B cell (primary cell): ENCODE results near the gene MTHFD1. TPM values are rescaled to one million over a fixed set of nuclear protein-coding genes. Genes with fewer than 3 reads are reported as not detected.

ENCODE experiments used
- ATAC-seq: fragments of 200-7000 bp; cut with Tn5 transposase; one replicate; pipeline ENCODE4 v1.10.0; 2021; ENCODE audit warnings: low read depth, mild to moderate bottlenecking, moderate number of reproducible peaks, moderate library complexity
- CTCF ChIA-PET: fragments of 350-600 bp; sonication (Branson Sonifier 250); formaldehyde crosslinking; loops from one replicate; lab custom pipeline; 2021; ENCODE audit warnings: antibody characterized with exemption, inconsistent platforms; lab: Charles Lee
- POLR2A ChIA-PET: fragments of 350-600 bp; sonication (Branson Sonifier 250); formaldehyde crosslinking; loops from one replicate; lab custom pipeline; 2021; ENCODE audit warnings: antibody characterized with exemption; lab: Charles Lee
- DNase-seq: peaks from one replicate; pipeline ENCODE4 v3.0.0; 2013
- H2AFZ ChIP-seq: 2 replicates; pipeline ENCODE4 v1.6.1; 2012; ENCODE audit warnings: mild to moderate bottlenecking, low read depth, low read length; ENCODE audit not compliant: insufficient read depth, poor library complexity, severe bottlenecking
- H3K27ac ChIP-seq, 2 donors: 1 replicate in 1 of 2; 2 replicates in 1 of 2; pipeline ENCODE4 v1.5.1; 2012 to 2013; ENCODE audit warnings: low read length in 2 of 2, mild to moderate bottlenecking in 2 of 2, moderate library complexity in 1 of 2
- H3K27me3 ChIP-seq, 4 experiments: fragments of 200-600 bp in 1 of 4; sonication (generic) in 1 of 4; replicated peaks in 1 of 4; 1 replicate in 2 of 4; 2 replicates in 2 of 4; pipeline versions ENCODE4 v1.6.1 to v1.7.0; 2013 to 2016; ENCODE audit warnings: low read length in 3 of 4, mild to moderate bottlenecking in 2 of 4, mixed read lengths in 1 of 4, moderate library complexity in 1 of 4; ENCODE audit not compliant: insufficient read depth in 4 of 4, control insufficient read depth in 3 of 4; ENCODE audit errors: control extremely low read depth in 1 of 4
- H3K36me3 ChIP-seq, 2 experiments: replicated peaks in 1 of 2; 1 replicate in 1 of 2; 2 replicates in 1 of 2; pipeline versions ENCODE4 v1.6.1 to v1.7.1; 2013; ENCODE audit warnings: low read length in 1 of 2; ENCODE audit not compliant: insufficient read depth in 2 of 2, control insufficient read depth in 1 of 2; ENCODE audit errors: control extremely low read depth in 1 of 2, extremely low read depth in 1 of 2
- H3K4me1 ChIP-seq, 2 donors: fragments of 200-600 bp in 1 of 2; sonication (generic) in 1 of 2; 1 replicate in 1 of 2; 2 replicates in 1 of 2; pipeline versions ENCODE4 v1.5.1 to v1.6.1; 2013 to 2017; ENCODE audit warnings: low read length in 2 of 2; ENCODE audit not compliant: control insufficient read depth in 2 of 2, insufficient read depth in 2 of 2
- H3K4me2 ChIP-seq: replicated peaks from 2 replicates; pipeline ENCODE3; 2012; ENCODE audit warnings: mild to moderate bottlenecking, low read depth, low read length; ENCODE audit not compliant: poor library complexity, severe bottlenecking
- H3K4me3 ChIP-seq, 5 experiments: fragments of 200-600 bp in 1 of 5; sonication (generic) in 1 of 5; 1 replicate in 3 of 5; 2 replicates in 2 of 5; pipeline versions ENCODE4 v1.5.1 to v1.7.0; 2011 to 2016; ENCODE audit warnings: low read length in 4 of 5, mild to moderate bottlenecking in 4 of 5, low read depth in 2 of 5, control low read depth in 1 of 5, moderate library complexity in 1 of 5; ENCODE audit not compliant: insufficient read depth in 1 of 5; ENCODE audit errors: control extremely low read depth in 1 of 5, extremely low read depth in 1 of 5
- H3K79me2 ChIP-seq: fragments of 200-600 bp; sonication (generic); one replicate; pipeline ENCODE4 v1.6.0; 2016; ENCODE audit warnings: low read length; ENCODE audit not compliant: control insufficient read depth, insufficient read depth
- H3K9ac ChIP-seq: fragments of 200-600 bp; sonication (generic); 2 replicates; pipeline ENCODE4 v1.6.1; 2017; ENCODE audit warnings: mild to moderate bottlenecking, low read length, moderate library complexity
- H3K9me3 ChIP-seq, 3 donors: one replicate each; pipeline versions ENCODE4 v1.6.1 to v1.7.1; 2013; ENCODE audit warnings: low read length in 2 of 3; ENCODE audit not compliant: control insufficient read depth in 2 of 3, insufficient read depth in 1 of 3; ENCODE audit errors: control extremely low read depth in 1 of 3
- H4K20me1 ChIP-seq: 2 replicates; pipeline ENCODE4 v1.6.0; 2012; ENCODE audit warnings: mild to moderate bottlenecking, low read length; ENCODE audit not compliant: insufficient read depth, control insufficient read depth, poor library complexity, severe bottlenecking
- H3K27ac Mint-ChIP-seq: one replicate; pipeline ENCODE4 v1.8.0; 2021; ENCODE audit warnings: mixed read lengths
- H3K27me3 Mint-ChIP-seq: one replicate; pipeline ENCODE4 v1.8.0; 2021; ENCODE audit warnings: mixed read lengths
- H3K4me1 Mint-ChIP-seq: one replicate; pipeline ENCODE4 v1.8.0; 2021; ENCODE audit warnings: mixed read lengths
- H3K4me3 Mint-ChIP-seq: one replicate; pipeline ENCODE4 v1.8.0; 2021; ENCODE audit warnings: mixed read lengths
- H3K9me3 Mint-ChIP-seq: one replicate; pipeline ENCODE4 v1.8.0; 2022; ENCODE audit warnings: mixed read lengths; ENCODE audit not compliant: insufficient read depth
- EZH2 ChIP-seq: IDR thresholded peaks from 2 replicates; pipeline ENCODE4 v1.6.1; 2012; ENCODE audit warnings: borderline replicate concordance, low read depth, mild to moderate bottlenecking, moderate library complexity, low read length; ENCODE audit not compliant: insufficient read depth, poor library complexity, severe bottlenecking
- WGBS: methylation state at CpG from one replicate; pipeline ENCODE4 v1.1.5; 2013; ENCODE audit warnings: missing lambda C conversion rate; ENCODE audit not compliant: insufficient coverage; 5-methylcytosine and 5-hydroxymethylcytosine counted together
- intact Hi-C: fragments of 100-400 bp; cut with micrococcal nuclease; formaldehyde crosslinking; loops from one replicate; pipeline ENCODE4 v1.10.0; 2022
- polyA plus RNA-seq: library from polyadenylated mRNA; depleted of rRNA; stranded (reverse); fragments of >200 nt; gene quantifications from 2 replicates; pipeline ENCODE4 v1.2.3, GENCODE V29; 2012
- total RNA-seq, 2 donors: library from RNA; stranded (reverse); fragments of 120-200 nt in 1 of 2; gene quantifications; 1 replicate in 1 of 2; 2 replicates in 1 of 2; pipeline versions ENCODE4 v1.2.3 to v1.2.4, GENCODE V29; 2013 to 2022
- TF ChIP-seq, protein P1 (sequence below): fragments of 200-600 bp; IDR thresholded peaks from one replicate; pipeline ENCODE4 v1.8.0; 2022; ENCODE audit warnings: antibody characterized with exemption, mild to moderate bottlenecking

Gene MTHFD1
- total and polyA plus RNA-seq, 2 donors (not counting 1 experiment from before 2014, with no cell fraction given), result 32.3 to 51.3 TPM

DNA sequence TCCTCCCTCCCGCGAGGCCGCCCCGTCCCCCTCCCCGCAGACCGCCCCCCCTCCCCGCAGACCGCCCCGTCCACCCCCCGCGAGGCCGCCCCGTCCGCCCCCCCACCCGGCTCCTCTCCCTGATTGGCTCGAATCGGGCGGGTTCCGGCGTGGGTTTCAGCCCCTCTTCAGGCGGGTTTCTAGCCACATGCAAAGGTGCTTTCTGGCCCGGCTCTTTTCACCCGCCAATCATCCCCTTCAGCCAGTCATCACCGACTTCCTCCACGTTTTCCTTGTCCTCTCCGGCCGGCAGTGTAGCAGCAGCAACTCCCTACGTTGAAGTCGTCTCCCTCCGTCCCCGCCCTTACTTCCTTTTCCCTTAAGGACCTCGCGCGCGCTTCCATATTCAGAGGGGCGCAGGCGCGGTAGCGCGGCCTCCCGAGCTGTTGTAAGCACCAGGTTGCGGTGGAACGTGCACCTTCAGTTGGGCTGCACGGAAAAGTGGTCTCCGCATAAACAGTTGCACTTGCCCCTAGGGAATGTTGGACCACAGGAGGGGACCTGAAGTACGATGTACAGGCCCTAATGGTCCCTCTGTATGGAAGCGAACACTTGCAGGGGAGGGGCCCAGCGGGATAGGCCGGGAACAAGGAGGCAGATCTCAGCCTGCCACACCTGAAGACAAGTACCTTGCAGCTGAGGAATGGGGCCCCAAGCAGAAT, 49.4 kb upstream of the MTHFD1 start:
- Histone ChIP-seq H2AFZ (peak overlapping the region; percentile 88), H3K9me3 (peaks cover 0 to 10% (median 9%) of the 10 kb centered on the region in 3 donors), H3K4me2 (peak overlapping the region; percentile 80), H3K9ac (peak overlapping the region; percentile 93), H3K27me3 (no peaks in the 10 kb centered on the region), H3K36me3 (no peaks in the 10 kb centered on the region), H4K20me1 (no peaks in the 10 kb centered on the region), H3K79me2 (no peaks in the 10 kb centered on the region), H3K27ac (peak overlapping the region; percentile 69 to 82), H3K4me3 (peak overlapping the region; percentile 28 to 90 (median 80)), H3K4me1 (peaks cover 14 to 17% of the 10 kb centered on the region in 2 donors)
- peaks cover 26% of the 10 kb centered on the region for H3K4me1 Mint-ChIP-seq
- under 1% methylated on average over 29 of the region's 49 CpGs for WGBS
- no peak for TF ChIP-seq EZH2
- peak overlapping the region; percentile 90 for H3K4me3 Mint-ChIP-seq
- POLR2A ChIA-PET, result interaction anchor here (0.5 to 1.9 kb wide), 5 partner anchors 49 to 795 kb away, joined by 3 to 10 read pairs (median 7); partner anchors contain the start of genes MTHFD1, PPP2R5E and ZBTB1
- H3K9me3 Mint-ChIP-seq, result peaks cover 9% of the 10 kb centered on the region
- DNase-seq (peak; percentile 90), ATAC-seq (peak; percentile 90)
- CTCF ChIA-PET, result interaction anchor here (1.2 to 2.5 kb wide), 6 partner anchors 49 to 298 kb away, joined by 3 to 12 read pairs (median 4); no protein-coding TSS in a partner anchor
- no peaks in the 10 kb centered on the region for H3K27me3 Mint-ChIP-seq
- intact Hi-C loops, result loop anchor here (1.0 to 5.0 kb wide), 7 partner anchors 50 to 795 kb away; partner anchors contain the start of genes AKAP5, HSPA2, MTHFD1 and PPP2R5E
- peak overlapping the region; percentile 90 for H3K27ac Mint-ChIP-seq

GRCh38 chr14:64340560-64341196, 47.5 kb upstream of the MTHFD1 start:
- Histone ChIP-seq H3K79me2 (no peaks in the 10 kb centered on the region), H3K4me1 (peaks cover 14 to 17% of the 10 kb centered on the region in 2 donors), H3K9ac (no peak overlapping the region), H2AFZ (no peak overlapping the region), H3K36me3 (no peaks in the 10 kb centered on the region), H3K4me2 (no peak overlapping the region), H3K27ac (no peak overlapping the region), H4K20me1 (no peaks in the 10 kb centered on the region), H3K9me3 (peaks cover 0 to 10% (median 9%) of the 10 kb centered on the region in 3 donors), H3K27me3 (no peaks in the 10 kb centered on the region), H3K4me3 (no peak overlapping the region)
- Mint-ChIP-seq H3K27me3 (no peaks in the 10 kb centered on the region), H3K27ac (peak overlapping the region; percentile 7), H3K4me3 (peak overlapping the region; percentile 50), H3K4me1 (peaks cover 29% of the 10 kb centered on the region), H3K9me3 (peaks cover 9% of the 10 kb centered on the region)
- intact Hi-C loops, result loop anchor here (5.0 to 10.0 kb wide), 2 partner anchors 422 to 544 kb away; no protein-coding TSS in a partner anchor
- ChIA-PET CTCF (interaction anchor here (2.0 to 5.9 kb wide), 2 partner anchors 139 to 296 kb away, joined by 8 to 71 read pairs; no protein-coding TSS in a partner anchor), POLR2A (no interaction called here)
- DNase-seq (no peak), ATAC-seq (no peak)
- TF ChIP-seq EZH2, result no peak
- TF ChIP-seq, protein P1, sequence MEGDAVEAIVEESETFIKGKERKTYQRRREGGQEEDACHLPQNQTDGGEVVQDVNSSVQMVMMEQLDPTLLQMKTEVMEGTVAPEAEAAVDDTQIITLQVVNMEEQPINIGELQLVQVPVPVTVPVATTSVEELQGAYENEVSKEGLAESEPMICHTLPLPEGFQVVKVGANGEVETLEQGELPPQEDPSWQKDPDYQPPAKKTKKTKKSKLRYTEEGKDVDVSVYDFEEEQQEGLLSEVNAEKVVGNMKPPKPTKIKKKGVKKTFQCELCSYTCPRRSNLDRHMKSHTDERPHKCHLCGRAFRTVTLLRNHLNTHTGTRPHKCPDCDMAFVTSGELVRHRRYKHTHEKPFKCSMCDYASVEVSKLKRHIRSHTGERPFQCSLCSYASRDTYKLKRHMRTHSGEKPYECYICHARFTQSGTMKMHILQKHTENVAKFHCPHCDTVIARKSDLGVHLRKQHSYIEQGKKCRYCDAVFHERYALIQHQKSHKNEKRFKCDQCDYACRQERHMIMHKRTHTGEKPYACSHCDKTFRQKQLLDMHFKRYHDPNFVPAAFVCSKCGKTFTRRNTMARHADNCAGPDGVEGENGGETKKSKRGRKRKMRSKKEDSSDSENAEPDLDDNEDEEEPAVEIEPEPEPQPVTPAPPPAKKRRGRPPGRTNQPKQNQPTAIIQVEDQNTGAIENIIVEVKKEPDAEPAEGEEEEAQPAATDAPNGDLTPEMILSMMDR, result no peak
- 100% methylated on average over 3 of the region's 8 CpGs for WGBS
